Measurements from ENCODE around the gene ETV3. TPM values are rescaled to one million over a fixed set of nuclear protein-coding genes. Genes with fewer than 3 reads are reported as not detected.

Gene ETV3
- total RNA-seq, 1 experiment from 2014 or later: 22.2 TPM

GRCh38 chr1:157119008-157119407 lies 19.2 kb downstream of the ETV3 start:
- Histone ChIP-seq H3K27ac (ENCODE audit: low read length) (no peak overlapping the region), H3K9me3 (ENCODE audit: control insufficient read depth, insufficient read depth, low read depth, low read length) (no peaks in the 10 kb centered on the region), H3K4me3 (ENCODE audit: low read depth in 2 of 2, low read length in 2 of 2) (no peak overlapping the region), H3K36me3 (ENCODE audit: control insufficient read depth, insufficient read depth, low read length) (no peaks in the 10 kb centered on the region), H3K4me1 (ENCODE audit: control insufficient read depth, insufficient read depth, low read length) (no peaks in the 10 kb centered on the region), H3K27me3 (ENCODE audit: control insufficient read depth, insufficient read depth, low read length) (no peaks in the 10 kb centered on the region)
- intact Hi-C loops (cut with micrococcal nuclease; ENCODE audit: unreplicated experiment) (no loop called here), in situ Hi-C loops (cut with HindIII; ENCODE audit: low pct_unique_long_range_greater_than_20kb, low sequenced_read_pairs) (no loop called here)
- BruUV-seq (replicated peaks): no TSS peak
- no peak for ATAC-seq
- TF ChIP-seq, protein P1, sequence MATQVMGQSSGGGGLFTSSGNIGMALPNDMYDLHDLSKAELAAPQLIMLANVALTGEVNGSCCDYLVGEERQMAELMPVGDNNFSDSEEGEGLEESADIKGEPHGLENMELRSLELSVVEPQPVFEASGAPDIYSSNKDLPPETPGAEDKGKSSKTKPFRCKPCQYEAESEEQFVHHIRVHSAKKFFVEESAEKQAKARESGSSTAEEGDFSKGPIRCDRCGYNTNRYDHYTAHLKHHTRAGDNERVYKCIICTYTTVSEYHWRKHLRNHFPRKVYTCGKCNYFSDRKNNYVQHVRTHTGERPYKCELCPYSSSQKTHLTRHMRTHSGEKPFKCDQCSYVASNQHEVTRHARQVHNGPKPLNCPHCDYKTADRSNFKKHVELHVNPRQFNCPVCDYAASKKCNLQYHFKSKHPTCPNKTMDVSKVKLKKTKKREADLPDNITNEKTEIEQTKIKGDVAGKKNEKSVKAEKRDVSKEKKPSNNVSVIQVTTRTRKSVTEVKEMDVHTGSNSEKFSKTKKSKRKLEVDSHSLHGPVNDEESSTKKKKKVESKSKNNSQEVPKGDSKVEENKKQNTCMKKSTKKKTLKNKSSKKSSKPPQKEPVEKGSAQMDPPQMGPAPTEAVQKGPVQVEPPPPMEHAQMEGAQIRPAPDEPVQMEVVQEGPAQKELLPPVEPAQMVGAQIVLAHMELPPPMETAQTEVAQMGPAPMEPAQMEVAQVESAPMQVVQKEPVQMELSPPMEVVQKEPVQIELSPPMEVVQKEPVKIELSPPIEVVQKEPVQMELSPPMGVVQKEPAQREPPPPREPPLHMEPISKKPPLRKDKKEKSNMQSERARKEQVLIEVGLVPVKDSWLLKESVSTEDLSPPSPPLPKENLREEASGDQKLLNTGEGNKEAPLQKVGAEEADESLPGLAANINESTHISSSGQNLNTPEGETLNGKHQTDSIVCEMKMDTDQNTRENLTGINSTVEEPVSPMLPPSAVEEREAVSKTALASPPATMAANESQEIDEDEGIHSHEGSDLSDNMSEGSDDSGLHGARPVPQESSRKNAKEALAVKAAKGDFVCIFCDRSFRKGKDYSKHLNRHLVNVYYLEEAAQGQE (IDR thresholded peaks at IDR 0.05; ENCODE audit: insufficient read depth in 1 of 2, low read depth in 2 of 2, low read length in 1 of 2): no peak
- TF ChIP-seq TCF7L2 (IDR thresholded peaks at IDR 0.05; ENCODE audit: low read depth, low read length) (no peak), SIN3A (IDR thresholded peaks at IDR 0.05; ENCODE audit: borderline replicate concordance, insufficient read depth, low read depth, low read length) (no peak), POLR2AphosphoS5 (IDR thresholded peaks at IDR 0.05; ENCODE audit: low read depth, low read length) (no peak)
- TF ChIP-seq, protein P2, sequence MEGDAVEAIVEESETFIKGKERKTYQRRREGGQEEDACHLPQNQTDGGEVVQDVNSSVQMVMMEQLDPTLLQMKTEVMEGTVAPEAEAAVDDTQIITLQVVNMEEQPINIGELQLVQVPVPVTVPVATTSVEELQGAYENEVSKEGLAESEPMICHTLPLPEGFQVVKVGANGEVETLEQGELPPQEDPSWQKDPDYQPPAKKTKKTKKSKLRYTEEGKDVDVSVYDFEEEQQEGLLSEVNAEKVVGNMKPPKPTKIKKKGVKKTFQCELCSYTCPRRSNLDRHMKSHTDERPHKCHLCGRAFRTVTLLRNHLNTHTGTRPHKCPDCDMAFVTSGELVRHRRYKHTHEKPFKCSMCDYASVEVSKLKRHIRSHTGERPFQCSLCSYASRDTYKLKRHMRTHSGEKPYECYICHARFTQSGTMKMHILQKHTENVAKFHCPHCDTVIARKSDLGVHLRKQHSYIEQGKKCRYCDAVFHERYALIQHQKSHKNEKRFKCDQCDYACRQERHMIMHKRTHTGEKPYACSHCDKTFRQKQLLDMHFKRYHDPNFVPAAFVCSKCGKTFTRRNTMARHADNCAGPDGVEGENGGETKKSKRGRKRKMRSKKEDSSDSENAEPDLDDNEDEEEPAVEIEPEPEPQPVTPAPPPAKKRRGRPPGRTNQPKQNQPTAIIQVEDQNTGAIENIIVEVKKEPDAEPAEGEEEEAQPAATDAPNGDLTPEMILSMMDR (IDR thresholded peaks at IDR 0.05): no peak
- ChIA-PET CTCF (no interaction called here), POLR2A (no interaction called here)
- DNase-seq (ENCODE audit: low read depth, low spot score): no peak

- ChIA-PET CTCF (no interaction called here), POLR2A (no interaction called here)
- BruUV-seq (replicated peaks): no TSS peak
- TF ChIP-seq, protein P2 (IDR thresholded peaks at IDR 0.05): no peak
- no peak for TF ChIP-seq POLR2AphosphoS5 (IDR thresholded peaks at IDR 0.05; ENCODE audit: low read depth, low read length)
- no peak for TF ChIP-seq TCF7L2 (IDR thresholded peaks at IDR 0.05; ENCODE audit: low read depth, low read length)
- Histone ChIP-seq H3K27me3 (ENCODE audit: control insufficient read depth, insufficient read depth, low read length) (no peaks in the 10 kb centered on the region), H3K27ac (ENCODE audit: low read length) (no peak overlapping the region), H3K36me3 (ENCODE audit: control insufficient read depth, insufficient read depth, low read length) (no peaks in the 10 kb centered on the region), H3K4me1 (ENCODE audit: control insufficient read depth, insufficient read depth, low read length) (no peaks in the 10 kb centered on the region), H3K9me3 (ENCODE audit: control insufficient read depth, insufficient read depth, low read depth, low read length) (no peaks in the 10 kb centered on the region), H3K4me3 (ENCODE audit: low read depth in 2 of 2, low read length in 2 of 2) (no peak overlapping the region)
- DNase-seq (ENCODE audit: low read depth, low spot score) (no peak), ATAC-seq (no peak)
- in situ Hi-C loops (cut with HindIII; ENCODE audit: low pct_unique_long_range_greater_than_20kb, low sequenced_read_pairs): no loop called here
- intact Hi-C loops (cut with micrococcal nuclease; ENCODE audit: unreplicated experiment): no loop called here
Measured at GRCh38 chr1:157117527-157118057, 20.6 kb downstream of the ETV3 start.

Data from Panc1 (cell line).